GM19395 (cell line): ENCODE results near the gene C1orf52.
"Not testable (repeated sequence)": the region's sequence is repeated elsewhere in the genome, so short reads cannot be mapped to it uniquely, and the experiment has no call there.

ENCODE experiments used
- ATAC-seq: cut with Tn5 transposase; IDR thresholded peaks from one replicate; pipeline ENCODE4 v1.9.1; 2021; ENCODE audit warnings: mild to moderate bottlenecking, moderate library complexity; ENCODE audit not compliant: unreplicated experiment

The C1orf52 gene

GRCh38 chr1:85278853-85279314 lies 19.4 kb upstream of the C1orf52 start:
- ATAC-seq = no peak

- ATAC-seq = no peak
Measured at GRCh38 chr1:85277802-85278201, 18.3 kb upstream of the C1orf52 start.

- ATAC-seq = no peak
Measured at GRCh38 chr1:85276978-85277639, 17.6 kb upstream of the C1orf52 start.

GRCh38 chr1:85276215-85276977 lies 16.9 kb upstream of the C1orf52 start, which contains the start of gene BCL10:
BCL10 (minus strand) TSS chr1:85276632; CDS start chr1:85276352, 280 bp downstream.
- ATAC-seq = peak; percentile 95

- ATAC-seq = peak; percentile 16
Measured at GRCh38 chr1:85275701-85276214, 16.3 kb upstream of the C1orf52 start.

GRCh38 chr1:85274969-85275453 lies 15.5 kb upstream of the C1orf52 start:
- no peak for ATAC-seq

- no peak for ATAC-seq
Measured at GRCh38 chr1:85273397-85273796, 13.9 kb upstream of the C1orf52 start.

GRCh38 chr1:85268801-85269585 lies 9.5 kb upstream of the C1orf52 start:
- no peak for ATAC-seq

- ATAC-seq = no peak
Measured at GRCh38 chr1:85267313-85267712, 7.9 kb upstream of the C1orf52 start.

GRCh38 chr1:85264150-85264549 lies 4.7 kb upstream of the C1orf52 start:
- no peak for ATAC-seq

- ATAC-seq = no peak
Measured at GRCh38 chr1:85262985-85263384, 3.5 kb upstream of the C1orf52 start.

GRCh38 chr1:85259912-85260274 lies 431 bp upstream of the C1orf52 start:
- no peak for ATAC-seq

GRCh38 chr1:85258536-85259117 lies 835 bp downstream of the C1orf52 start:
- no peak for ATAC-seq

GRCh38 chr1:85249042-85249441 lies 10.4 kb downstream of the C1orf52 start:
- not testable (repeated sequence) for ATAC-seq

GRCh38 chr1:85245891-85246290 lies 13.6 kb downstream of the C1orf52 start:
- ATAC-seq = no peak

- ATAC-seq = no peak
Measured at GRCh38 chr1:85245456-85245855, 14.0 kb downstream of the C1orf52 start.

- ATAC-seq = no peak
Measured at GRCh38 chr1:85244271-85245061, 15.0 kb downstream of the C1orf52 start.

GRCh38 chr1:85243372-85243771 lies 16.1 kb downstream of the C1orf52 start:
- ATAC-seq = no peak

GRCh38 chr1:85240643-85241042 lies 18.8 kb downstream of the C1orf52 start:
- ATAC-seq = no peak

GRCh38 chr1:85240174-85240601 lies 19.3 kb downstream of the C1orf52 start:
- no peak for ATAC-seq
